ENCODE measurements around the gene GRIN2D. TPM values are rescaled to one million over a fixed set of nuclear protein-coding genes. Genes with fewer than 3 reads are reported as not detected.
A peak's percentile ranks its signal among the peaks of the same experiment; 100 is the strongest.

GRIN2D gene
- polyA plus RNA-seq, 1 donor from 2014 or later: 1.8 TPM

GRCh38 chr19:48396824-48397176 lies 3.3 kb downstream of the GRIN2D start:
- Histone ChIP-seq H2AFZ (ENCODE audit: low read depth, low read length) (no peak overlapping the region), H3K4me2 (ENCODE audit: low read length) (no peak overlapping the region), H3K27ac (ENCODE audit: low read length) (no peak overlapping the region), H3K36me3 (ENCODE audit: insufficient read depth, low read length) (no peaks in the 10 kb centered on the region), H3K79me2 (replicated peaks; ENCODE audit: insufficient read depth, low read length) (peaks cover 4% of the 10 kb centered on the region), H3F3A (ENCODE audit: insufficient read depth, low read length, poor library complexity, severe bottlenecking) (no peaks in the 10 kb centered on the region), H3K9me2 (ENCODE audit: insufficient read depth, low read length) (no peaks in the 10 kb centered on the region), H3K27me3 (ENCODE audit: insufficient read depth, low read depth, low read length) (peaks cover 24% of the 10 kb centered on the region), H3K9ac (ENCODE audit: low read length) (peak overlapping the region; percentile 95), H4K20me1 (ENCODE audit: insufficient read depth) (no peaks in the 10 kb centered on the region), H3K9me3 (ENCODE audit: low read length) (no peaks in the 10 kb centered on the region), H3K4me3 (ENCODE audit: low read length) (peak overlapping the region; percentile 94)
- TF ChIP-seq TAF1 (IDR thresholded peaks at IDR 0.05; ENCODE audit: low read depth): no peak
- TF ChIP-seq MXI1 (conservative IDR thresholded peaks at IDR 0.05; ENCODE audit: poor library complexity, severe bottlenecking): no peak
- TF ChIP-seq REST (IDR thresholded peaks at IDR 0.05; ENCODE audit: borderline replicate concordance): no peak
- TF ChIP-seq SMC3 (conservative IDR thresholded peaks at IDR 0.05; ENCODE audit: poor library complexity): no peak
- no peak for TF ChIP-seq POLR2AphosphoS5 (IDR thresholded peaks at IDR 0.05)
- TF ChIP-seq CTCF (IDR thresholded peaks at IDR 0.05; ENCODE audit: poor library complexity, severe bottlenecking): no peak
- no peak for TF ChIP-seq EZH2 (IDR thresholded peaks at IDR 0.05; ENCODE audit: borderline replicate concordance, insufficient read depth, low read length, poor library complexity, severe bottlenecking)
- TF ChIP-seq RAD21 (conservative IDR thresholded peaks at IDR 0.05): no peak
- no peak for TF ChIP-seq EP300 (conservative IDR thresholded peaks at IDR 0.05; ENCODE audit: poor library complexity, severe bottlenecking)

- Histone ChIP-seq H3F3A (ENCODE audit: insufficient read depth, low read length, poor library complexity, severe bottlenecking) (no peaks in the 10 kb centered on the region), H3K79me2 (replicated peaks; ENCODE audit: insufficient read depth, low read length) (peaks cover 4% of the 10 kb centered on the region), H4K20me1 (ENCODE audit: insufficient read depth) (no peaks in the 10 kb centered on the region), H3K27ac (ENCODE audit: low read length) (no peak overlapping the region), H3K36me3 (ENCODE audit: insufficient read depth, low read length) (no peaks in the 10 kb centered on the region), H3K9ac (ENCODE audit: low read length) (no peak overlapping the region), H3K27me3 (ENCODE audit: insufficient read depth, low read depth, low read length) (peaks cover 24% of the 10 kb centered on the region), H3K4me3 (ENCODE audit: low read length) (peak overlapping the region; percentile 94), H3K9me2 (ENCODE audit: insufficient read depth, low read length) (no peaks in the 10 kb centered on the region), H3K4me2 (ENCODE audit: low read length) (no peak overlapping the region), H2AFZ (ENCODE audit: low read depth, low read length) (no peak overlapping the region), H3K9me3 (ENCODE audit: low read length) (no peaks in the 10 kb centered on the region)
- no peak for TF ChIP-seq RAD21 (conservative IDR thresholded peaks at IDR 0.05)
- TF ChIP-seq EZH2 (IDR thresholded peaks at IDR 0.05; ENCODE audit: borderline replicate concordance, insufficient read depth, low read length, poor library complexity, severe bottlenecking): no peak
- TF ChIP-seq TAF1 (IDR thresholded peaks at IDR 0.05; ENCODE audit: low read depth): no peak
- TF ChIP-seq POLR2AphosphoS5 (IDR thresholded peaks at IDR 0.05): no peak
- no peak for TF ChIP-seq REST (IDR thresholded peaks at IDR 0.05; ENCODE audit: borderline replicate concordance)
- TF ChIP-seq EP300 (conservative IDR thresholded peaks at IDR 0.05; ENCODE audit: poor library complexity, severe bottlenecking): no peak
- TF ChIP-seq MXI1 (conservative IDR thresholded peaks at IDR 0.05; ENCODE audit: poor library complexity, severe bottlenecking): no peak
- TF ChIP-seq CTCF (IDR thresholded peaks at IDR 0.05; ENCODE audit: poor library complexity, severe bottlenecking): no peak
Observed at GRCh38 chr19:48397263-48398101, 4.0 kb downstream of the GRIN2D start.
